GM03348 (cell line): ENCODE results near the gene RERE.

Experiments
- DNase-seq: peaks from one replicate; pipeline ENCODE4 v3.0.0; 2012; ENCODE audit warnings: low spot score

The RERE gene

GRCh38 chr1:8473891-8474300 is 343.5 kb downstream of the RERE start:
- DNase-seq, result no peak

GRCh38 chr1:8473121-8473875 is 344.1 kb downstream of the RERE start:
- DNase-seq, result no peak

DNA sequence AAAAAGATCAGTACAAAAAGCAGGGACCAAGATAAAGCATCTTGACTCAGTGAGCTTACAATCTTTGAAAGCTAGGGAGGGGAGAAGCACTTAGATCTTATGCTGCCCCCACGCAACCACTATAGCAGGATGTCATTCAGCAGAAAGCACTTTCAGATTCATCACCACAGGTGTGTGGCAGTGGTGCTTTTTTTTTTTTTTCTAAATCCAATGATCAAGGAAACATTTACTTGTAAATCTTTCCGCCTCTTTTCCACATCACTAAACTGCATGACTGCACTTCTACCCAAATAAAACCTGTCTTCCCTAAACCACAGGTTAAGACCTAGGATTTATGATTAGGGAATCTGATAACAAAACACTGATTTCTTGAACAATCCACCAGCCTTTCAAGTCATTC is 344.8 kb downstream of the RERE start:
- no peak for DNase-seq

DNA sequence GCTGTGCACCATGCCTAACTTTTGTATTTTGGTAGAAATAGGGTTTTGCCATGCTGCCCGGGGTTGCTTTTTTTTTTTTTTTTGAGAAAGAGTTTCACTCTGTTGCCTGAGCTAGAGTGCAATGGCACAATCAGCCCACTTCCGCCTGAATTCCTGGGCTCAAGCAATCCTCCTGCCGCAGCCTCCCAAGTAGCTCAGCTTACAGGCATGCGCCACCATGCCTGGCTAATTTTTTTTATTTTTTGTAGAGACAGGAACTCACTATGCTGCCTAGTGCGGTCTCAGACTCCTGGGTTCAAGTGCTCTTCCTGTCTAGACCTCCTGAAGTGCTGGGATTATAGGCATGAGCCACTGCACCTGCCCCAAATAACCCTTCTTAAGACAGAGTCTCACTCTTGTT is 346.0 kb downstream of the RERE start:
- DNase-seq, result no peak

GRCh38 chr1:8468751-8469150 is 348.7 kb downstream of the RERE start:
- no peak for DNase-seq

GRCh38 chr1:8467308-8467707 is 350.1 kb downstream of the RERE start:
- DNase-seq, result no peak

GRCh38 chr1:8465692-8466091 is 351.7 kb downstream of the RERE start:
- no peak for DNase-seq

DNA sequence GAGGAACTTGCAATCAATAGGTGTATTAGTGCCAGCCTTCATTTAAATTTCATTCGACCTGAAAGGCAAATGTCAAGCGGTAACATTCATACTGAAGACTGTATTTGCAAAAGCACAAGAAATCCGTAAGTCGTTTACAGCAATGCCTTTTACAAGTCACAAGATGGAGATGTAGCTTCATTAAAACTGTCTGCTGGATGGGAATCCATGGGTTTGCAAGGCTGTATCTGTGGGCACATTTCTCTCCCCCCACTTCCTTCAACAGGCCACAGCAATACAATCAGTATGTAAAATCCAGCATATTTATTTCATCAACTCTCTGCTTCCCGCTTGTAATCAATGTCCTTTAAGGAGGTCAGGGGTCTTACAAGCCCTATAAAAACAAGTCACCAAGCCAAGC is 352.4 kb downstream of the RERE start:
- no peak for DNase-seq

DNA sequence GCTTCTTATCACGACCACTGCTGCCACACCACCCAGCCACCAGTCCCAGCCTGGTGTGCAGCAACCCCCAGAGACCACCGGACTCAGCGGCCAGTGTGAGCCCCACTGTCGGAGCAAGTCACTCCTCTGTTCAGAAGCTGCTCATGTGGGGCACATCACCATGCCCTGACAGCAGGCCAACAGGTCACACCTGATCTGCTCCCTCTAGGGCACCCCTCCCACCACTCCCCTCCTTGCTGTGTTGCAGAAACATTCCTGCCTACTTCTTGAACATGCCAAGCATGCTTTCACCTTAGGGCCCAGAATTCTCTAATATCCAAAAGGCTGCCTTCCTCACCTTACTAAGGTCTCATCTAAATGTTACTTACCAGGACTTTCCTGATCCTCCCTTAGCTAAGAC is 353.1 kb downstream of the RERE start:
- DNase-seq, result no peak

GRCh38 chr1:8463144-8463927 is 354.1 kb downstream of the RERE start:
- DNase-seq, result peak; percentile 59

DNA sequence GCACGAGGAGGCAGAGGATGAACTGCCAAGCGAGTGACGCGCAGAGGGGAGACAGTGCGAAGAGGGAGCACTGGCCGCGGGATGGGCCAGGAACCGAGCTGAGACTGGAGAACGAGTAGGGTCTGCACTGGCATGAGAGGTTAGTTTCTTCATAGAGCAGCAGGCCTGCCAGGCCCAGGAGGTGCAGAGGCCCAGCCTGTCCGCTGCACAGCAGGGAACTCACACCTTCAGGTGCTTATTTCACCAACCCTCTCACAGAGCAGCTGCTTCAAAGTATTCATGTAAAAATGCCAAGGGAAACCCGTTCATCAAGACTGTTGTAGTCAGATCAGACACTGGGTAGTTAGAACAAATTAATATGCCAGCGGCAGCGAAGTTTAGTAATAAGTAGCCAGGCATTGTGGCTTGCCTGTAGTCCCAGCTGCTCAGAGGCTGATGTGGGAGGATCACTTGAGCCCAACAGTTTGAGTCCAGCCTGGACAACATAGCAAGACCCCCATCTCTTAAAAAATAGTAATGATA is 355.0 kb downstream of the RERE start:
- DNase-seq, result no peak

- no peak for DNase-seq
Observed at GRCh38 chr1:8461351-8462110, 355.9 kb downstream of the RERE start.

DNA sequence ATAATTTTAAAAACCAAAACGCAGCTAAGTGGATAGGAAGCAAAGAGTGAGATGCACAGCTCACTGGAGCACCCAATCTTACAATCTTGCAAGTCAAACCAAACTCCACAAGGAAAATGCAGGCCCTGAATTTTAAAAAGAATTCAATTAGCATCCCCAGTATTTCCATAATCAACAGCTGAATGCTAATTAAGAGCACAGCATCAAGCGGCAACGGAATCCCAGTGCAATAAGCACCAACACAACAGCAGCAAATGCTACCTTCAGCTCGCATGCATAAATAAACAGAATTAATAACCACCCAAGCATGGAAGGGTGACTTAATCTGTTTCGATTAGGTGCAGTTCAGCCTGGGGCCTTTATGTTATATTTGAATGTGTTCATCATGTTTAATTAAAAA is 356.7 kb downstream of the RERE start:
- DNase-seq, result no peak

DNA sequence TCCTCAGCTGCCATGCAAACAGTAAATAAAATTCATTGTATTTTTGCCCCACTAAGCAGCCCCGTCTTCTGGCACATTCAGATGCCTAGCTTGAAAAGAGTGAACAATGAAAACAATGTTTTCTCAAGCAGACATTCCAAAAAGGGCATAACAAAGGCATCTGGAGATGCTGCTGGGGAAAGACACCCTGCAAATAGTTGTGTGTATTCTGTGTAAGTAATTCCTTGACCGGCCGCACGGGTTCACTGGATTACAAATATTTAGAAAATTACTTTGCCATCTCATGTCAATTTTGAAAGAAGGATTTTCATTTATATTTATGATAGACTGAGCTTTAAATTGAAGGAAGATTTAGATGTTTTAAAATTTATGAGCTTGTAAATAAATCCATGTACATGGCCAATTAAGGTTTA is 357.3 kb downstream of the RERE start:
- DNase-seq, result peak; percentile 43

DNA sequence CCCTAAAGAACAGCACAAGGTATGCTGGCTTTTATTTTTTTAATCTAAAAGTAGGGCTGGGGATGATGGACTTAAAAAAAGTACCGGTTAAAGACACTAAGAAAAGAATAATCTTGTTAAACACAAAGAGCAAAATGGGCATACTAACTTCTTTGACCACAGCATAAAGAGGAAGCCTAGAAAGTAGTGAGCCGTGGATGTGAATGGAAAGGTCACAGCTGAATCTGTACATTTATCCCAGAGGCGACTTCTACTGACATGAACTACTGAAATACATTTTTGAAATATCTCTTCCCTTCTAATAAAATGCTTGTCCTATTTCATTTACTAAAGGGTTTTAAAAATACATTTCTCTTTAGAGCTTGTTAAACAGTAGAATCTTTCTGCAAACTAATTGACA is 358.8 kb downstream of the RERE start:
- DNase-seq, result no peak

DNA sequence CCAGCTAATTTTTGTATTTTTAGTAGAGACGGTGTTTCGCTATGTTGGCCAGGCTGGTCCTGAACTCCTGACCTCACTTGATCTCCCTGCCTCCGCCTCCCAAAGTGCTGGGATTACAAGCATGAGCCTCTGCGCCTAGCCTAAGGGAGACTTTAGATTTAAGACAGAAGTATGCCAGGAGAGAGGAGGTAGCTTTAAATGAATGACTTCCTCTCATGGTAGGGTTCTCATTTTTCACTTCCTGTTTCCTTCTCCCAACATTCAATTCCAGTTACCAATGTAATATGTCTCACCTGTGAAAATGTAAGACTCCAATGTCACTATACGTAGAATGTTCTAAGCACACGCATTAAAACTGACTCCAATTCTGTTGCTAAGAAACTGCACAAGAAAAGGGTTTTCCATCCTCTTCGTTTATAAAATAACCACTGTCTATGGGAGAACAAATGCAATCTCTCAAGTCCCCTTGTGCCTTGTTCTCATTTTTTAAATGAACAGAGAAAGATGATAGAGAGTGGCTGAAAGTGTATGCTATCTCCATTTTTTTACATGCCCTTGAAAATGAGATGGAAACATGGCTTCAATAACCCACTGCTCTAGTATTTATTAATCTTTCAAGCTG is 359.6 kb downstream of the RERE start:
- DNase-seq, result no peak

- DNase-seq, result no peak
Observed at GRCh38 chr1:8456991-8457390, 360.4 kb downstream of the RERE start.

- DNase-seq, result peak; percentile 71
Observed at GRCh38 chr1:8456308-8456912, 361.0 kb downstream of the RERE start.

DNA sequence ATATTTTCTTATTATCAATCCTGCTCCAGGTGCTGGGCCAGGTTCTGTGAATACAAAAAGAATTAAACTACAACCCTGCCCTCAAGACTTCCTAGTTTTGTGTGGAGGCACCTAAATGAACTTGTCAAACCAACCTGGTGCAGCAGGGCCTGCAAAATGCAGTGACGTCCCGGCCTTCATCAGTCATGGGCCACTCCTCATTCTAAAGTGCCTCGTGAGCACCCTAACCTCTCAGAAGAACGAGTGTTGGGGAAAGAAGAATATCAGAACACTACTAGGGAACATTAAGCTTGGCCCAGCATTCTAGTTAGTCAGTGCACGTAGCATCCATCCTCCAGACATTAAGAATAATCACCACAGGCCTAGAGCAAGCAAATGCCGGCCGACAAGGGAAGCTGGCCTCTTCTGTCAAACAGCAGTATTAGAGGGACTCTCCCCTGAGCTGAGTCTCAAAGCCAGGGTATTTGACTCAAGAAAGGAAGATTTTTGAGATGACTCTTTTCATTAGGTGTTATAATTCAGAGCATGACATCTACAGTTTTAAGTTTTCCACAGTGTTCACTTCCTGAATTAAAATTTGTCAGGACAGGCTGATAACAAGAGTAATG is 361.6 kb downstream of the RERE start:
- DNase-seq, result peak; percentile 22

DNA sequence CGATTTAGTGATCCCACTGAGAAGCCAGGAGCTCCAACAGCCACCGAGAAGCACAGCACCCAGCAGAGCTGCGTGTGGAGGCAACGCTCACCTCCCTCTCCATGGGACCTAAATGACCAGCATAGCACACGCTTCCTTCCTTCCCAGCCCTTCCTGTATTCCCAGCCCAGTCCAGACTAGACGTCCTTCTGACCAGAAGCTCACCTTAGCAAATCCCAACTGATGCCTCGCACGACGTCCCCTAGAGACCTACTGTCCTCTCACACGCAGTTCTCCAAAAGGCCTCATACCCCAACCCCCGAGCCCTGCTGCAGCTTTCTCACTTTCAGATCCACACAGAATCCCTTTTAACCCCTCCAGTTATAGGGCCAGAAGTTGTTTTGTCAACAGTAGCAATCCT is 367.1 kb downstream of the RERE start:
- DNase-seq, result no peak
